Small intestine (tissue), 7 donors: ENCODE results near the gene HSD3B1. TPM values are rescaled to one million over a fixed set of nuclear protein-coding genes. Genes with fewer than 3 reads are reported as not detected.
"Not testable (repeated sequence)": the region's sequence is repeated elsewhere in the genome, so short reads cannot be mapped to it uniquely, and the experiment has no call there.

ENCODE experiments used
- DNase-seq, 2 donors: peaks; one replicate each; pipeline versions ENCODE4 v3.0.0 to v3.0.0-alpha.2; 2013
- FAIRE-seq: peaks from 2 replicates; lab custom pipeline; 2012; peaks lifted over from hg19 to GRCh38; lab: Jason Lieb, UNC
- H3K27ac ChIP-seq, 3 donors: one replicate each; pipeline ENCODE4 v1.5.1; 2013; ENCODE audit warnings: low read length in 2 of 3, mild to moderate bottlenecking in 2 of 3, control low read depth in 1 of 3, inconsistent platforms in 1 of 3, low read depth in 1 of 3, moderate library complexity in 1 of 3
- H3K27me3 ChIP-seq, 3 donors: one replicate each; pipeline ENCODE4 v1.6.1; 2013; ENCODE audit warnings: low read length in 3 of 3, inconsistent platforms in 1 of 3; ENCODE audit not compliant: control insufficient read depth in 3 of 3, insufficient read depth in 3 of 3
- H3K36me3 ChIP-seq, 3 donors: one replicate each; pipeline ENCODE4 v1.6.1; 2013; ENCODE audit warnings: low read length in 3 of 3, inconsistent platforms in 1 of 3, low read depth in 1 of 3, mild to moderate bottlenecking in 1 of 3, moderate library complexity in 1 of 3; ENCODE audit not compliant: control insufficient read depth in 3 of 3, insufficient read depth in 2 of 3
- H3K4me1 ChIP-seq, 3 donors: one replicate each; pipeline ENCODE4 v1.6.1; 2013; ENCODE audit warnings: low read length in 2 of 3, inconsistent platforms in 1 of 3, low read depth in 1 of 3, mild to moderate bottlenecking in 1 of 3, moderate library complexity in 1 of 3; ENCODE audit not compliant: control insufficient read depth in 3 of 3, insufficient read depth in 2 of 3
- H3K4me3 ChIP-seq, 3 donors: one replicate each; pipeline ENCODE4 v1.5.1; 2013; ENCODE audit warnings: low read length in 3 of 3, control low read depth in 1 of 3, inconsistent platforms in 1 of 3, low read depth in 1 of 3, mild to moderate bottlenecking in 1 of 3, moderate library complexity in 1 of 3
- H3K9me3 ChIP-seq, 2 donors: one replicate each; pipeline ENCODE4 v1.6.1; 2013; ENCODE audit warnings: low read depth in 1 of 2, low read length in 1 of 2; ENCODE audit not compliant: control insufficient read depth in 2 of 2, insufficient read depth in 1 of 2
- WGBS, 3 donors: extraction: QIAGEN DNeasy Blood & Tissue Kit; methylation state at CpG; one replicate each; pipeline ENCODE4 v1.1.7; 2013; 5-methylcytosine and 5-hydroxymethylcytosine counted together
- polyA plus RNA-seq, 4 donors: library from polyadenylated mRNA; stranded (reverse) in 3 of 4; unstranded in 1 of 4; fragments of 200-250 nt in 3 of 4; fragments of 120-200 nt in 1 of 4; gene quantifications; one replicate each; pipeline versions ENCODE4 v1.2.1 to v1.2.3, GENCODE V29; 2013
- donor health status: healthy with polysubstance abuse.
- donor health status: control.
- donor health status: control.
- donor health status: Bipolar disorder and iron deficiency.
- donor health status: healthy.

Gene HSD3B1
- polyA plus RNA-seq, 4 donors: 5.9 TPM; not detected in 3

GRCh38 chr1:119551218-119551617 lies 44.2 kb downstream of the HSD3B1 start:
- no peak overlapping the region for H3K4me3 ChIP-seq
- no peak for FAIRE-seq

GRCh38 chr1:119552656-119553055 lies 45.6 kb downstream of the HSD3B1 start:
- not testable (repeated sequence) for H3K36me3 ChIP-seq, H3K27ac ChIP-seq, H3K27me3 ChIP-seq, DNase-seq, H3K4me3 ChIP-seq, H3K9me3 ChIP-seq, FAIRE-seq
- H3K4me1 ChIP-seq: peaks cover 0 to 16% (median 0%) of the 10 kb centered on the region in 3 donors
- 40 to 64% methylated on average over 1 of the region's 1 CpG; no CpG with 5 or more reads in 1 of the 3 donors for WGBS, 3 donors

More at GRCh38 chr1:119551218-119551617, 44.2 kb downstream of the HSD3B1 start:
- no peaks in the 10 kb centered on the region for H3K27me3 ChIP-seq
- DNase-seq: no peak
- no peak overlapping the region for H3K27ac ChIP-seq
- no peaks in the 10 kb centered on the region for H3K36me3 ChIP-seq
- H3K4me1 ChIP-seq: peaks cover 0 to 16% (median 0%) of the 10 kb centered on the region in 3 donors
- no peaks in the 10 kb centered on the region for H3K9me3 ChIP-seq

GRCh38 chr1:119553302-119554071 lies 46.5 kb downstream of the HSD3B1 start:
- not testable (repeated sequence) for H3K4me3 ChIP-seq, H3K9me3 ChIP-seq, DNase-seq, FAIRE-seq, H3K36me3 ChIP-seq, H3K27me3 ChIP-seq
- peaks cover 0 to 16% (median 0%) of the 10 kb centered on the region in 3 donors for H3K4me1 ChIP-seq
- 24 to 82% (median 53%) methylated on average over 1 of the region's 1 CpG for WGBS, 3 donors
- peak overlapping the region in 1 of 3 donors; percentile 27 for H3K27ac ChIP-seq

GRCh38 chr1:119554183-119554582 lies 47.2 kb downstream of the HSD3B1 start:
- Histone ChIP-seq H3K9me3 (no peaks in the 10 kb centered on the region), H3K36me3 (no peaks in the 10 kb centered on the region), H3K4me1 (peaks cover 0 to 16% (median 0%) of the 10 kb centered on the region in 3 donors), H3K27me3 (no peaks in the 10 kb centered on the region), H3K27ac (no peak overlapping the region), H3K4me3 (no peak overlapping the region)
- FAIRE-seq (no peak), DNase-seq (peak in 1 of 2 donors; percentile 70)

GRCh38 chr1:119556423-119556822 lies 49.4 kb downstream of the HSD3B1 start:
- no peaks in the 10 kb centered on the region for H3K36me3 ChIP-seq
- 77 to 86% (median 81%) methylated on average over 3 of the region's 3 CpGs for WGBS, 3 donors
- H3K4me1 ChIP-seq: peaks cover 0 to 16% (median 0%) of the 10 kb centered on the region in 3 donors
- no peak overlapping the region for H3K4me3 ChIP-seq
- FAIRE-seq: no peak
- H3K27me3 ChIP-seq: no peaks in the 10 kb centered on the region
- H3K27ac ChIP-seq: no peak overlapping the region
- no peaks in the 10 kb centered on the region for H3K9me3 ChIP-seq
- DNase-seq: no peak

- not testable (repeated sequence) for H3K36me3 ChIP-seq, H3K4me3 ChIP-seq, H3K27ac ChIP-seq, H3K27me3 ChIP-seq, H3K9me3 ChIP-seq, DNase-seq, FAIRE-seq
- H3K4me1 ChIP-seq: peaks cover 0 to 19% (median 2%) of the 10 kb centered on the region in 3 donors
- 86 to 94% (median 90%) methylated on average over 3 of the region's 3 CpGs for WGBS, 3 donors
These were observed 53.4 kb downstream of the HSD3B1 start for GRCh38 chr1:119560402-119560801.

GRCh38 chr1:119564548-119564947 lies 57.5 kb downstream of the HSD3B1 start:
- FAIRE-seq: no peak
- Histone ChIP-seq H3K27ac (no peak overlapping the region), H3K27me3 (no peaks in the 10 kb centered on the region), H3K36me3 (no peaks in the 10 kb centered on the region), H3K4me3 (no peak overlapping the region), H3K9me3 (no peaks in the 10 kb centered on the region), H3K4me1 (peaks cover 0 to 19% (median 2%) of the 10 kb centered on the region in 3 donors)
- no peak for DNase-seq
- WGBS, 3 donors: 68 to 85% (median 73%) methylated on average over 3 of the region's 3 CpGs
